DMS53 treated with DMSO at 0.1 percent for 48 hours (cell line): ENCODE measurements around the gene CMBL.
"Not testable (repeated sequence)": the region's sequence is repeated elsewhere in the genome, so short reads cannot be mapped to it uniquely, and the experiment has no call there.

ENCODE experiments used
- DNase-seq: peaks from one replicate; lab custom pipeline; 2025; ENCODE audit not compliant: unreplicated experiment; lab: John Stamatoyannopoulos, UW

CMBL gene

GRCh38 chr5:10310835-10311570 is 3.3 kb upstream of the CMBL start:
- DNase-seq: not testable (repeated sequence)

- DNase-seq: peak; percentile 64
Observed at GRCh38 chr5:10310066-10310779, 2.5 kb upstream of the CMBL start.

GRCh38 chr5:10308844-10309243 is 1.1 kb upstream of the CMBL start:
- DNase-seq: no peak

GRCh38 chr5:10306806-10307205 is 896 bp downstream of the CMBL start:
- DNase-seq: no peak

GRCh38 chr5:10306114-10306513 is 1.6 kb downstream of the CMBL start:
- DNase-seq: no peak

- no peak for DNase-seq
Observed at GRCh38 chr5:10304932-10305331, 2.8 kb downstream of the CMBL start.

- DNase-seq: no peak
Observed at GRCh38 chr5:10303699-10304170, 4.0 kb downstream of the CMBL start.

GRCh38 chr5:10303201-10303600 is 4.5 kb downstream of the CMBL start:
- DNase-seq: no peak

- no peak for DNase-seq
Observed at GRCh38 chr5:10301842-10302610, 5.7 kb downstream of the CMBL start.

GRCh38 chr5:10301266-10301665 is 6.4 kb downstream of the CMBL start:
- DNase-seq: no peak

- DNase-seq: no peak
Observed at GRCh38 chr5:10300246-10300645, 7.5 kb downstream of the CMBL start.

GRCh38 chr5:10297646-10298204 is 10.0 kb downstream of the CMBL start:
- no peak for DNase-seq

- DNase-seq: no peak
Observed at GRCh38 chr5:10295619-10296326, 11.9 kb downstream of the CMBL start.

- DNase-seq: no peak
Observed at GRCh38 chr5:10293907-10294662, 13.6 kb downstream of the CMBL start.

- no peak for DNase-seq
Observed at GRCh38 chr5:10291692-10292339, 15.9 kb downstream of the CMBL start.

GRCh38 chr5:10290438-10290837 is 17.3 kb downstream of the CMBL start:
- DNase-seq: no peak

GRCh38 chr5:10289991-10290390 is 17.7 kb downstream of the CMBL start:
- no peak for DNase-seq

- no peak for DNase-seq
Observed at GRCh38 chr5:10289353-10289752, 18.3 kb downstream of the CMBL start.

GRCh38 chr5:10288592-10289219 is 19.0 kb downstream of the CMBL start:
- DNase-seq: peak; percentile 94
